K562 (cell line): ENCODE results near the gene NAGLU. TPM values are rescaled to one million over a fixed set of nuclear protein-coding genes. Genes with fewer than 3 reads are reported as not detected.

Source experiments
- ATAC-seq: fragments of 200-7000 bp; cut with Tn5 transposase; 3 replicates; pipeline ENCODE4 v1.9.1; 2020; ENCODE audit warnings: moderate library complexity
- BruUV-seq: library from RNA; stranded (reverse); fragments of 400-500 nt; replicated peaks from 2 replicates; lab custom pipeline; 2021; lab: Mats Ljungman, UMichigan
- CTCF ChIA-PET: fragments of 300-600 bp; formaldehyde crosslinking; extraction: SDS; loops from one replicate; lab custom pipeline; 2021; ENCODE audit warnings: low intra/inter-chr PET ratio; lab: Yijun Ruan, JAX
- POLR2A ChIA-PET: fragments of 300-600, 350-650 bp; sonication (Branson Sonifier 250); formaldehyde crosslinking; extraction: SDS; loops from one replicate; lab custom pipeline; 2021; ENCODE audit warnings: antibody characterized with exemption, inconsistent platforms; lab: Yijun Ruan, JAX
- DNase-seq, 4 experiments: peaks; one replicate each; pipeline versions ENCODE4 v3.0.0 to v3.0.0-alpha.2; 2011 to 2018; ENCODE audit warnings: low spot score in 3 of 4, mixed read lengths in 3 of 4; ENCODE audit errors: extremely low read depth in 1 of 4
- FAIRE-seq: peaks from 2 replicates; lab custom pipeline; 2011; peaks lifted over from hg19 to GRCh38; lab: Jason Lieb, UNC
- H2AFZ ChIP-seq: 2 replicates; pipeline ENCODE4 v1.6.0; 2011; ENCODE audit warnings: low read depth, low read length, control low read depth, inconsistent platforms
- H3K27ac ChIP-seq: fragments of 200-600 bp; 3 replicates; pipeline ENCODE4 v1.8.0; 2011; ENCODE audit warnings: low read depth, mild to moderate bottlenecking, control low read depth, inconsistent platforms, low read length, moderate library complexity, mixed read lengths; ENCODE audit errors: extremely low read depth
- H3K27me3 ChIP-seq, 2 experiments: fragments of 300-600 bp in 1 of 2; 2 replicates in 1 of 2; 3 replicates in 1 of 2; pipeline versions ENCODE4 v1.6.0 to v1.8.0; 2011; ENCODE audit warnings: inconsistent platforms in 2 of 2, low read length in 2 of 2, mild to moderate bottlenecking in 1 of 2, mixed read lengths in 1 of 2, moderate library complexity in 1 of 2; ENCODE audit not compliant: control insufficient read depth in 2 of 2, insufficient read depth in 2 of 2
- H3K36me3 ChIP-seq: fragments of 300-600 bp; 3 replicates; pipeline ENCODE4 v1.8.0; 2011; ENCODE audit warnings: mild to moderate bottlenecking, low read length, inconsistent platforms; ENCODE audit not compliant: control insufficient read depth, insufficient read depth
- H3K4me1 ChIP-seq, 2 experiments: fragments of 200-600 bp in 1 of 2; replicated peaks in 1 of 2; 2 replicates in 1 of 2; 3 replicates in 1 of 2; pipeline versions ENCODE4 v1.5.1 to v1.8.0; 2011; ENCODE audit warnings: inconsistent platforms in 2 of 2, low read length in 2 of 2, mild to moderate bottlenecking in 1 of 2, mixed read lengths in 1 of 2, moderate library complexity in 1 of 2; ENCODE audit not compliant: control insufficient read depth in 2 of 2, insufficient read depth in 2 of 2
- H3K4me2 ChIP-seq: 2 replicates; pipeline ENCODE4 v1.6.1; 2011; ENCODE audit warnings: low read length, control low read depth, inconsistent platforms, mixed read lengths; ENCODE audit not compliant: insufficient read depth
- H3K4me3 ChIP-seq: fragments of 200-600 bp; sonication (generic), shearing (Covaris generic); 2 replicates; pipeline ENCODE4 v1.5.1; 2016; ENCODE audit warnings: control low read depth, inconsistent platforms
- H3K79me2 ChIP-seq: fragments of 200-600 bp; 3 replicates; pipeline ENCODE4 v1.8.0; 2011; ENCODE audit warnings: low read length, inconsistent platforms; ENCODE audit not compliant: control insufficient read depth, insufficient read depth
- H3K9ac ChIP-seq, 2 experiments: 2 replicates each; pipeline versions ENCODE4 v1.6.0 to v1.6.1; 2011; ENCODE audit warnings: low read depth in 2 of 2, low read length in 2 of 2, control low read depth in 1 of 2, inconsistent platforms in 1 of 2, mild to moderate bottlenecking in 1 of 2, mixed read lengths in 1 of 2; ENCODE audit not compliant: insufficient read depth in 1 of 2
- H3K9me1 ChIP-seq: one replicate; pipeline ENCODE4 v1.6.0; 2011; ENCODE audit warnings: inconsistent platforms, mild to moderate bottlenecking, low read length, moderate library complexity; ENCODE audit not compliant: control insufficient read depth, insufficient read depth
- H3K9me3 ChIP-seq: replicated peaks from 2 replicates; pipeline ENCODE4 v1.5.1; 2011; ENCODE audit warnings: low read depth, low read length, inconsistent platforms; ENCODE audit not compliant: control insufficient read depth, insufficient read depth
- H4K20me1 ChIP-seq: replicated peaks from 2 replicates; pipeline ENCODE4 v1.6.1; 2011; ENCODE audit warnings: low read length, inconsistent platforms, mixed read lengths; ENCODE audit not compliant: control insufficient read depth, insufficient read depth
- KAT7 ChIP-seq: sonication (generic); formaldehyde crosslinking; IDR thresholded peaks from 2 replicates; pipeline ENCODE4 v1.8.0; 2022; ENCODE audit warnings: missing genetic modification reagents, mild to moderate bottlenecking, borderline replicate concordance
- NFIC ChIP-seq: fragments of 450-650 bp; IDR thresholded peaks from 2 replicates; pipeline ENCODE4 v1.6.1; 2017; ENCODE audit warnings: mild to moderate bottlenecking, inconsistent platforms
- WGBS: fragments of 100-300 bp; shearing (Covaris generic); methylation state at CpG from one replicate; pipeline ENCODE4 v1.1.6; 2016; ENCODE audit warnings: low coverage, mixed read lengths; ENCODE audit not compliant: insufficient coverage; ENCODE audit errors: missing lambda C conversion rate; 5-methylcytosine and 5-hydroxymethylcytosine counted together
- in situ Hi-C: fragments of 300-500 bp; cut with MboI; formaldehyde crosslinking; loops from 4 replicates; pipeline ENCODE4 v1.15.0; 2018; ENCODE audit warnings: inconsistent platforms, mixed read lengths
- intact Hi-C: fragments of 100-400 bp; cut with micrococcal nuclease; formaldehyde crosslinking; loops from 2 replicates; pipeline ENCODE4 v1.14.2; 2022
- polyA plus RNA-seq, 8 experiments: library from polyadenylated mRNA; depleted of rRNA in 4 of 8; stranded (reverse) in 5 of 8; unstranded in 3 of 8; fragments of >200 nt; fragmentation: Nextera tagmentation in 2 of 8; fragmentation: Illumina TruSeq in 1 of 8; extraction: Ambion mirVana in 2 of 8; extraction: Trizol in 1 of 8; gene quantifications; 2 replicates each; pipeline versions ENCODE4 v1.2.1 to v1.2.3, GENCODE V29; 2011 to 2014; ENCODE audit warnings: inconsistent platforms in 1 of 8, missing spikeins in 1 of 8
- total RNA-seq, 7 experiments: library from RNA; depleted of rRNA in 6 of 7; stranded (reverse); fragments of >200 nt in 6 of 7; fragmentation: Illumina TruSeq in 2 of 7; extraction: Trizol in 2 of 7; gene quantifications; 2 replicates each; pipeline versions ENCODE4 v1.2.1 to v1.2.3, GENCODE V29; 2011 to 2021; ENCODE audit warnings: low replicate concordance in 1 of 7
- TF ChIP-seq, protein P1 (sequence below), 2 experiments: fragments of 150-350 bp in 1 of 2; IDR thresholded peaks; 2 replicates each; pipeline ENCODE4 v1.6.1; 2012 to 2016; ENCODE audit warnings: low read depth in 2 of 2, low read length in 2 of 2, mild to moderate bottlenecking in 1 of 2, moderate library complexity in 1 of 2

The NAGLU gene
- total and polyA plus RNA-seq, 9 of the 15 experiments (the other 6 are each of a cell fraction or from before 2014, with no cell fraction given): 0.04 to 21.5 (median 8.5) TPM

DNA sequence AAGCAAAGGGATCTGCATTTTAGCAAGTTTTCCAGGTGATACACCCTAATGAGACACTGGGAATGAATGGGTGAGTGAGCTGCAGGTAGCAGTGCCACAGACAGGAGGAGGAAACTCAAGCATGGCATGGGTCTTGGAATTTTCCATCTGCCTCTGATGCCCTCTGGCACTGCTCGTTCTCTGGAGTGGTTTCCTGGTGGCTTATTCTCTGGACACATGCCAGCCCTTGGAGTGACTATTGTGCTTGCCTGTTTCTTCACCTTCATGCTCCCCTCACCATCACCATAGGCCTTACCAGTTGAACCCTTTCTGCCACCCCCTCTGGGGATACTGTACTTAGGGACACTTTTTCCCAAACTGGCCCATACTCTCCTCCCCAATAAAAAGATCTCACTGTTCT lies 27.5 kb downstream of the NAGLU start:
- intact Hi-C loops (no loop called here), in situ Hi-C loops (no loop called here)
- H3K79me2 ChIP-seq: peaks cover 49% of the 10 kb centered on the region
- TF ChIP-seq, protein P1, sequence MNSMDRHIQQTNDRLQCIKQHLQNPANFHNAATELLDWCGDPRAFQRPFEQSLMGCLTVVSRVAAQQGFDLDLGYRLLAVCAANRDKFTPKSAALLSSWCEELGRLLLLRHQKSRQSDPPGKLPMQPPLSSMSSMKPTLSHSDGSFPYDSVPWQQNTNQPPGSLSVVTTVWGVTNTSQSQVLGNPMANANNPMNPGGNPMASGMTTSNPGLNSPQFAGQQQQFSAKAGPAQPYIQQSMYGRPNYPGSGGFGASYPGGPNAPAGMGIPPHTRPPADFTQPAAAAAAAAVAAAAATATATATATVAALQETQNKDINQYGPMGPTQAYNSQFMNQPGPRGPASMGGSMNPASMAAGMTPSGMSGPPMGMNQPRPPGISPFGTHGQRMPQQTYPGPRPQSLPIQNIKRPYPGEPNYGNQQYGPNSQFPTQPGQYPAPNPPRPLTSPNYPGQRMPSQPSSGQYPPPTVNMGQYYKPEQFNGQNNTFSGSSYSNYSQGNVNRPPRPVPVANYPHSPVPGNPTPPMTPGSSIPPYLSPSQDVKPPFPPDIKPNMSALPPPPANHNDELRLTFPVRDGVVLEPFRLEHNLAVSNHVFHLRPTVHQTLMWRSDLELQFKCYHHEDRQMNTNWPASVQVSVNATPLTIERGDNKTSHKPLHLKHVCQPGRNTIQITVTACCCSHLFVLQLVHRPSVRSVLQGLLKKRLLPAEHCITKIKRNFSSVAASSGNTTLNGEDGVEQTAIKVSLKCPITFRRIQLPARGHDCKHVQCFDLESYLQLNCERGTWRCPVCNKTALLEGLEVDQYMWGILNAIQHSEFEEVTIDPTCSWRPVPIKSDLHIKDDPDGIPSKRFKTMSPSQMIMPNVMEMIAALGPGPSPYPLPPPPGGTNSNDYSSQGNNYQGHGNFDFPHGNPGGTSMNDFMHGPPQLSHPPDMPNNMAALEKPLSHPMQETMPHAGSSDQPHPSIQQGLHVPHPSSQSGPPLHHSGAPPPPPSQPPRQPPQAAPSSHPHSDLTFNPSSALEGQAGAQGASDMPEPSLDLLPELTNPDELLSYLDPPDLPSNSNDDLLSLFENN (IDR thresholded peaks at IDR 0.05; ENCODE audit: low read depth in 2 of 2, low read length in 2 of 2): no peak
- TF ChIP-seq NFIC (peak; percentile 57), KAT7 (CRISPR knock-in tag) (0 out of 2 replicates have a peak, but pooled peaks have one; percentile 9)
- ATAC-seq (no peak), DNase-seq (no peak), FAIRE-seq (no peak)
- 32% methylated on average over 1 of the region's 1 CpG for WGBS
- H3K4me3 ChIP-seq: peak overlapping the region; percentile 74
- H3K27ac ChIP-seq: peak overlapping the region; percentile 88
- no peaks in the 10 kb centered on the region for H3K27me3 ChIP-seq
- peaks cover 25 to 70% of the 10 kb centered on the region in 2 experiments for H3K4me1 ChIP-seq
- H3K4me2 ChIP-seq: peak overlapping the region; percentile 92
- no peaks in the 10 kb centered on the region for H4K20me1 ChIP-seq
- H2AFZ ChIP-seq: no peak overlapping the region
- ChIA-PET POLR2A (interaction anchor here (2.7 to 8.3 kb wide), 2 partner anchors 10 to 14 kb away, joined by 7 to 58 read pairs; partner anchors contain the start of gene PSMC3IP), CTCF (no interaction called here)
- H3K9me3 ChIP-seq: no peaks in the 10 kb centered on the region
- BruUV-seq: no TSS peak
- peaks cover 45% of the 10 kb centered on the region for H3K36me3 ChIP-seq
- H3K9me1 ChIP-seq: no peaks in the 10 kb centered on the region
- peak overlapping the region; percentile 93 to 99 for H3K9ac ChIP-seq
